WTC11 (cell line): ENCODE results near the gene ATG13. TPM values are rescaled to one million over a fixed set of nuclear protein-coding genes. Genes with fewer than 3 reads are reported as not detected.

ENCODE experiments used
- ATAC-seq: fragments of 200-7000 bp; cut with Tn5 transposase; 2 replicates; pipeline ENCODE4 v1.10.0; 2021; ENCODE audit warnings: mild to moderate bottlenecking, moderate library complexity
- CTCF ChIA-PET: fragments of 300-600 bp; sonication (Branson Sonifier 250); formaldehyde crosslinking; loops from one replicate; lab custom pipeline; 2021; ENCODE audit warnings: antibody characterized with exemption; lab: Charles Lee
- POLR2A ChIA-PET: fragments of 350-600 bp; sonication (Branson Sonifier 250); formaldehyde crosslinking; loops from one replicate; lab custom pipeline; 2021; ENCODE audit warnings: antibody characterized with exemption; lab: Charles Lee
- DNase-seq: peaks from one replicate; pipeline ENCODE4 v3.0.0; 2021; ENCODE audit warnings: low spot score
- H3K27ac Mint-ChIP-seq: 2 replicates; pipeline ENCODE4 v1.8.0; 2021; ENCODE audit warnings: mixed read lengths
- H3K27me3 Mint-ChIP-seq: 2 replicates; pipeline ENCODE4 v1.8.0; 2021; ENCODE audit warnings: low read depth, mild to moderate bottlenecking, moderate library complexity, mixed read lengths
- H3K36me3 Mint-ChIP-seq: 2 replicates; pipeline ENCODE4 v1.8.0; 2021; ENCODE audit warnings: mixed read lengths
- H3K4me1 Mint-ChIP-seq: 2 replicates; pipeline ENCODE4 v1.8.0; 2022; ENCODE audit warnings: mixed read lengths
- H3K4me3 Mint-ChIP-seq: 2 replicates; pipeline ENCODE4 v1.8.0; 2021; ENCODE audit warnings: mild to moderate bottlenecking, moderate library complexity, mixed read lengths
- H3K9me3 Mint-ChIP-seq: 2 replicates; pipeline ENCODE4 v1.8.0; 2021; ENCODE audit warnings: mixed read lengths
- CREM ChIP-seq: sonication (generic); formaldehyde crosslinking; IDR thresholded peaks from 2 replicates; pipeline ENCODE4 v1.8.1; 2022; ENCODE audit warnings: mild to moderate bottlenecking, missing genetic modification reagents, moderate library complexity
- ELF4 ChIP-seq: sonication (generic); formaldehyde crosslinking; IDR thresholded peaks from 2 replicates; pipeline ENCODE4 v1.8.1; 2022; ENCODE audit warnings: low read depth, mild to moderate bottlenecking, moderate library complexity, missing genetic modification reagents
- FOXP1 ChIP-seq: sonication (generic); formaldehyde crosslinking; IDR thresholded peaks from 2 replicates; pipeline ENCODE4 v1.8.0; 2022; ENCODE audit warnings: missing genetic modification reagents, mild to moderate bottlenecking, moderate library complexity, borderline replicate concordance
- GRHL2 ChIP-seq: fragments of 250-450 bp; sonication (Bioruptor Pico); IDR thresholded peaks from 2 replicates; pipeline ENCODE4 v1.8.0; 2022; ENCODE audit warnings: mild to moderate bottlenecking, moderate library complexity; ENCODE audit not compliant: insufficient replicate concordance, severe bottlenecking
- JUN ChIP-seq: sonication (generic); formaldehyde crosslinking; IDR thresholded peaks from 2 replicates; pipeline ENCODE4 v1.8.0; 2023; ENCODE audit warnings: mild to moderate bottlenecking, missing genetic modification reagents
- NFE2L1 ChIP-seq: sonication (generic); formaldehyde crosslinking; IDR thresholded peaks from 2 replicates; pipeline ENCODE4 v1.8.1; 2023; ENCODE audit warnings: missing genetic modification reagents
- PRRX2 ChIP-seq: fragments of 250-450 bp; sonication (Bioruptor Pico); IDR thresholded peaks from 2 replicates; pipeline ENCODE4 v1.8.0; 2021; ENCODE audit warnings: mild to moderate bottlenecking
- TEAD1 ChIP-seq: sonication (generic); formaldehyde crosslinking; IDR thresholded peaks from 2 replicates; pipeline ENCODE4 v1.8.0; 2022; ENCODE audit warnings: mild to moderate bottlenecking, missing genetic modification reagents
- TEAD4 ChIP-seq: sonication (generic); formaldehyde crosslinking; IDR thresholded peaks from 2 replicates; pipeline ENCODE4 v1.8.0; 2022; ENCODE audit warnings: mild to moderate bottlenecking, missing genetic modification reagents
- TP53 ChIP-seq: sonication (generic); formaldehyde crosslinking; IDR thresholded peaks from 2 replicates; pipeline ENCODE4 v1.8.1; 2023; ENCODE audit warnings: mild to moderate bottlenecking, missing genetic modification reagents
- ZNF219 ChIP-seq: sonication (generic); formaldehyde crosslinking; IDR thresholded peaks from 2 replicates; pipeline ENCODE4 v1.8.0; 2023; ENCODE audit warnings: missing genetic modification reagents, mild to moderate bottlenecking, borderline replicate concordance
- ZNF232 ChIP-seq: sonication (generic); formaldehyde crosslinking; IDR thresholded peaks from 2 replicates; pipeline ENCODE4 v1.8.0; 2022; ENCODE audit warnings: mild to moderate bottlenecking, missing genetic modification reagents
- ZNF317 ChIP-seq: sonication (generic); formaldehyde crosslinking; IDR thresholded peaks from 2 replicates; pipeline ENCODE4 v1.8.1; 2023; ENCODE audit warnings: low read depth, mild to moderate bottlenecking, moderate library complexity, missing genetic modification reagents, borderline replicate concordance
- ZNF671 ChIP-seq: fragments of 250-450 bp; sonication (Bioruptor Pico); IDR thresholded peaks from 2 replicates; pipeline ENCODE4 v1.8.0; 2021; ENCODE audit warnings: mild to moderate bottlenecking
- total RNA-seq: library from RNA; stranded (reverse); gene quantifications from 3 replicates; pipeline ENCODE4 v1.2.3, GENCODE V29; 2021
- TF ChIP-seq, protein P1 (sequence below): fragments of 250-450 bp; sonication (Bioruptor Pico); IDR thresholded peaks from 2 replicates; pipeline ENCODE4 v1.9.0; 2021; ENCODE audit warnings: mild to moderate bottlenecking, borderline replicate concordance
- TF ChIP-seq, protein P2 (sequence below): sonication (generic); formaldehyde crosslinking; IDR thresholded peaks from 2 replicates; pipeline ENCODE4 v1.8.1; 2023; ENCODE audit warnings: mild to moderate bottlenecking, missing genetic modification reagents, moderate library complexity
- TF ChIP-seq, protein P3 (sequence below): sonication (generic); formaldehyde crosslinking; IDR thresholded peaks from 2 replicates; pipeline ENCODE4 v1.8.1; 2023; ENCODE audit warnings: mild to moderate bottlenecking, missing genetic modification reagents
- TF ChIP-seq, protein P4 (sequence below): sonication (generic); formaldehyde crosslinking; IDR thresholded peaks from 2 replicates; pipeline ENCODE4 v1.8.0; 2022; ENCODE audit warnings: mild to moderate bottlenecking, missing genetic modification reagents
- TF ChIP-seq, protein P5 (sequence below): sonication (generic); formaldehyde crosslinking; IDR thresholded peaks from 2 replicates; pipeline ENCODE4 v1.8.1; 2023; ENCODE audit warnings: mild to moderate bottlenecking, missing genetic modification reagents, borderline replicate concordance
- TF ChIP-seq, protein P6 (sequence below): fragments of 250-450 bp; sonication (Bioruptor Pico); IDR thresholded peaks from 2 replicates; pipeline ENCODE4 v2.1.2; 2022; ENCODE audit warnings: mild to moderate bottlenecking, moderate library complexity
- TF ChIP-seq, protein P7 (sequence below): sonication (generic); formaldehyde crosslinking; IDR thresholded peaks from 2 replicates; pipeline ENCODE4 v1.8.1; 2023; ENCODE audit warnings: mild to moderate bottlenecking, missing genetic modification reagents

Gene ATG13
- total RNA-seq, 1 experiment from 2014 or later, result 85.4 TPM

DNA sequence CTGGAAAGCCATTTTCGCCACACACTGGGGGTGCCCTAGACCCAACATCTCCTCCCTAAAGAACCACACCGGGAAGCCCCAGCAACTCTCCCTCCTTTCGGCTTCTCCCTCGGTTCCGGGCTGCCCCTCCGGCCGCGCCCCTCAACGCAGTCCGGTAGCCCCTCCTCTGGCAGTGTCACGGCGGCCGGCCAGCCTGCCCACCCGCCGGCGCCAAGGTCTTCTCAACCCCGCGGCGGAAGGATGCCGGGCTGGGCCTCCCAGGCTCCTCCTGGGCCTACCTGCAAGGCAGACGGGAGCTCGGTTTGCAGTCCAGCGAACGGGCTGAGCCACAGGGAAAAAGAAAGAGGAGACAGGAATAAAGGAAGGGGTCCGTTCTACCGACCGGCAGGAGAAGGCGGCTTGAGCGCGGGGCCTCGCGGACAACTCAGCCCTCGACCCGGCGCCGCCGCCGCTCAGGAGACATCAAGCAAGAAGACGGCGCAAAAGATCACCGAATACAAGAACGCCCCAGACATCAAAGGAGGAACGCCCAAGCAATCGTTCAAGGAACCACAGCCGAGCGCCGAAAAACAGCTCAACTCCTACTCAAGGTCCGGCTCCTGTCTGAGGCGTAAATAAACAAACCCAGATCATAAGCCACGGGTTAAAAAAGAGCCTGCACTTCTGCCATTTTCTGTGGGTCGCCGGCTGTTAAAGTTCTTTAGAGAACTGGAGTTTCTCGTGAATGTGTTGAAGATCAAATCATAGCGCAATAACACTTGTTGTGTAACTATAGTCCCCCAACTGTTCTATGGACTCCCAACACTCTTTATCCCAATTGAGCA is 23.6 kb upstream of the ATG13 start, which contains the start of gene AMBRA1 (continued):
- TF ChIP-seq, protein P1, sequence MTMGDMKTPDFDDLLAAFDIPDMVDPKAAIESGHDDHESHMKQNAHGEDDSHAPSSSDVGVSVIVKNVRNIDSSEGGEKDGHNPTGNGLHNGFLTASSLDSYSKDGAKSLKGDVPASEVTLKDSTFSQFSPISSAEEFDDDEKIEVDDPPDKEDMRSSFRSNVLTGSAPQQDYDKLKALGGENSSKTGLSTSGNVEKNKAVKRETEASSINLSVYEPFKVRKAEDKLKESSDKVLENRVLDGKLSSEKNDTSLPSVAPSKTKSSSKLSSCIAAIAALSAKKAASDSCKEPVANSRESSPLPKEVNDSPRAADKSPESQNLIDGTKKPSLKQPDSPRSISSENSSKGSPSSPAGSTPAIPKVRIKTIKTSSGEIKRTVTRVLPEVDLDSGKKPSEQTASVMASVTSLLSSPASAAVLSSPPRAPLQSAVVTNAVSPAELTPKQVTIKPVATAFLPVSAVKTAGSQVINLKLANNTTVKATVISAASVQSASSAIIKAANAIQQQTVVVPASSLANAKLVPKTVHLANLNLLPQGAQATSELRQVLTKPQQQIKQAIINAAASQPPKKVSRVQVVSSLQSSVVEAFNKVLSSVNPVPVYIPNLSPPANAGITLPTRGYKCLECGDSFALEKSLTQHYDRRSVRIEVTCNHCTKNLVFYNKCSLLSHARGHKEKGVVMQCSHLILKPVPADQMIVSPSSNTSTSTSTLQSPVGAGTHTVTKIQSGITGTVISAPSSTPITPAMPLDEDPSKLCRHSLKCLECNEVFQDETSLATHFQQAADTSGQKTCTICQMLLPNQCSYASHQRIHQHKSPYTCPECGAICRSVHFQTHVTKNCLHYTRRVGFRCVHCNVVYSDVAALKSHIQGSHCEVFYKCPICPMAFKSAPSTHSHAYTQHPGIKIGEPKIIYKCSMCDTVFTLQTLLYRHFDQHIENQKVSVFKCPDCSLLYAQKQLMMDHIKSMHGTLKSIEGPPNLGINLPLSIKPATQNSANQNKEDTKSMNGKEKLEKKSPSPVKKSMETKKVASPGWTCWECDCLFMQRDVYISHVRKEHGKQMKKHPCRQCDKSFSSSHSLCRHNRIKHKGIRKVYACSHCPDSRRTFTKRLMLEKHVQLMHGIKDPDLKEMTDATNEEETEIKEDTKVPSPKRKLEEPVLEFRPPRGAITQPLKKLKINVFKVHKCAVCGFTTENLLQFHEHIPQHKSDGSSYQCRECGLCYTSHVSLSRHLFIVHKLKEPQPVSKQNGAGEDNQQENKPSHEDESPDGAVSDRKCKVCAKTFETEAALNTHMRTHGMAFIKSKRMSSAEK (CRISPR knock-in tag), result no peak
- TF ChIP-seq ZNF232 (peak; percentile 72; the same call in 1 of the 2 replicates), TEAD1 (CRISPR knock-in tag) (peak; percentile 64), JUN (CRISPR knock-in tag) (no peak), ZNF671 (CRISPR knock-in tag) (no peak), ZNF317 (CRISPR knock-in tag) (no peak; the same call in 1 of the 2 replicates), ZNF219 (CRISPR knock-in tag) (no peak), ELF4 (CRISPR knock-in tag) (no peak)
- TF ChIP-seq, protein P2, sequence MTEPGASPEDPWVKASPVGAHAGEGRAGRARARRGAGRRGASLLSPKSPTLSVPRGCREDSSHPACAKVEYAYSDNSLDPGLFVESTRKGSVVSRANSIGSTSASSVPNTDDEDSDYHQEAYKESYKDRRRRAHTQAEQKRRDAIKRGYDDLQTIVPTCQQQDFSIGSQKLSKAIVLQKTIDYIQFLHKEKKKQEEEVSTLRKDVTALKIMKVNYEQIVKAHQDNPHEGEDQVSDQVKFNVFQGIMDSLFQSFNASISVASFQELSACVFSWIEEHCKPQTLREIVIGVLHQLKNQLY (CRISPR knock-in tag), result no peak
- TF ChIP-seq, protein P3, sequence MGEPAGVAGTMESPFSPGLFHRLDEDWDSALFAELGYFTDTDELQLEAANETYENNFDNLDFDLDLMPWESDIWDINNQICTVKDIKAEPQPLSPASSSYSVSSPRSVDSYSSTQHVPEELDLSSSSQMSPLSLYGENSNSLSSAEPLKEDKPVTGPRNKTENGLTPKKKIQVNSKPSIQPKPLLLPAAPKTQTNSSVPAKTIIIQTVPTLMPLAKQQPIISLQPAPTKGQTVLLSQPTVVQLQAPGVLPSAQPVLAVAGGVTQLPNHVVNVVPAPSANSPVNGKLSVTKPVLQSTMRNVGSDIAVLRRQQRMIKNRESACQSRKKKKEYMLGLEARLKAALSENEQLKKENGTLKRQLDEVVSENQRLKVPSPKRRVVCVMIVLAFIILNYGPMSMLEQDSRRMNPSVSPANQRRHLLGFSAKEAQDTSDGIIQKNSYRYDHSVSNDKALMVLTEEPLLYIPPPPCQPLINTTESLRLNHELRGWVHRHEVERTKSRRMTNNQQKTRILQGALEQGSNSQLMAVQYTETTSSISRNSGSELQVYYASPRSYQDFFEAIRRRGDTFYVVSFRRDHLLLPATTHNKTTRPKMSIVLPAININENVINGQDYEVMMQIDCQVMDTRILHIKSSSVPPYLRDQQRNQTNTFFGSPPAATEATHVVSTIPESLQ (CRISPR knock-in tag), result no peak
- TF ChIP-seq, protein P4, sequence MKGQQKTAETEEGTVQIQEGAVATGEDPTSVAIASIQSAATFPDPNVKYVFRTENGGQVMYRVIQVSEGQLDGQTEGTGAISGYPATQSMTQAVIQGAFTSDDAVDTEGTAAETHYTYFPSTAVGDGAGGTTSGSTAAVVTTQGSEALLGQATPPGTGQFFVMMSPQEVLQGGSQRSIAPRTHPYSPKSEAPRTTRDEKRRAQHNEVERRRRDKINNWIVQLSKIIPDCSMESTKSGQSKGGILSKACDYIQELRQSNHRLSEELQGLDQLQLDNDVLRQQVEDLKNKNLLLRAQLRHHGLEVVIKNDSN (CRISPR knock-in tag), result 0 out of 2 replicates have a peak, but pooled peaks have one; percentile 39
- TF ChIP-seq, protein P5, sequence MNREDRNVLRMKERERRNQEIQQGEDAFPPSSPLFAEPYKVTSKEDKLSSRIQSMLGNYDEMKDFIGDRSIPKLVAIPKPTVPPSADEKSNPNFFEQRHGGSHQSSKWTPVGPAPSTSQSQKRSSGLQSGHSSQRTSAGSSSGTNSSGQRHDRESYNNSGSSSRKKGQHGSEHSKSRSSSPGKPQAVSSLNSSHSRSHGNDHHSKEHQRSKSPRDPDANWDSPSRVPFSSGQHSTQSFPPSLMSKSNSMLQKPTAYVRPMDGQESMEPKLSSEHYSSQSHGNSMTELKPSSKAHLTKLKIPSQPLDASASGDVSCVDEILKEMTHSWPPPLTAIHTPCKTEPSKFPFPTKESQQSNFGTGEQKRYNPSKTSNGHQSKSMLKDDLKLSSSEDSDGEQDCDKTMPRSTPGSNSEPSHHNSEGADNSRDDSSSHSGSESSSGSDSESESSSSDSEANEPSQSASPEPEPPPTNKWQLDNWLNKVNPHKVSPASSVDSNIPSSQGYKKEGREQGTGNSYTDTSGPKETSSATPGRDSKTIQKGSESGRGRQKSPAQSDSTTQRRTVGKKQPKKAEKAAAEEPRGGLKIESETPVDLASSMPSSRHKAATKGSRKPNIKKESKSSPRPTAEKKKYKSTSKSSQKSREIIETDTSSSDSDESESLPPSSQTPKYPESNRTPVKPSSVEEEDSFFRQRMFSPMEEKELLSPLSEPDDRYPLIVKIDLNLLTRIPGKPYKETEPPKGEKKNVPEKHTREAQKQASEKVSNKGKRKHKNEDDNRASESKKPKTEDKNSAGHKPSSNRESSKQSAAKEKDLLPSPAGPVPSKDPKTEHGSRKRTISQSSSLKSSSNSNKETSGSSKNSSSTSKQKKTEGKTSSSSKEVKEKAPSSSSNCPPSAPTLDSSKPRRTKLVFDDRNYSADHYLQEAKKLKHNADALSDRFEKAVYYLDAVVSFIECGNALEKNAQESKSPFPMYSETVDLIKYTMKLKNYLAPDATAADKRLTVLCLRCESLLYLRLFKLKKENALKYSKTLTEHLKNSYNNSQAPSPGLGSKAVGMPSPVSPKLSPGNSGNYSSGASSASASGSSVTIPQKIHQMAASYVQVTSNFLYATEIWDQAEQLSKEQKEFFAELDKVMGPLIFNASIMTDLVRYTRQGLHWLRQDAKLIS (CRISPR knock-in tag), result no peak

DNA sequence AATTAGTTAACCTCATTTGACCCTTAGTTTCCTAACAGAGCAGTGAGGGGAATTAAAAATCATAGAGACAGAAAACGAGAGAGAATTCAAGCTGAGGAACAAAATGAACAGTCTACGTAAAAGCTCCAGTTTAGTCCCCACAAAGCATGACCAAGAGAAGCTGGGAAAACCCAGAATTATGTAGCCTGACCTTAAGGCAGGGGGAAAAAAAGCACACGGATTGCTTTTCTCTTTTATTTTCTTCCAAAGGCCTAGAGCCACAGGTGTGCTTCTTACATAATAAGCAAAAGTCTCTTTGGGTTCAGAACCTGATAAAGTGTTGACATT is 23.0 kb upstream of the ATG13 start:
- Mint-ChIP-seq H3K27me3 (no peaks in the 10 kb centered on the region), H3K9me3 (no peaks in the 10 kb centered on the region), H3K27ac (peak overlapping the region; percentile 95), H3K4me1 (peaks cover 20% of the 10 kb centered on the region), H3K36me3 (no peaks in the 10 kb centered on the region), H3K4me3 (peak overlapping the region; percentile 95)
- DNase-seq (no peak), ATAC-seq (no peak)
- ChIA-PET POLR2A (interaction anchor here (0.9 kb wide), 1 partner anchor 211 kb away, joined by 4 read pairs; no protein-coding TSS in a partner anchor), CTCF (interaction anchor here (0.8 to 1.3 kb wide), 5 partner anchors 16 to 247 kb away, joined by 3 to 4 read pairs (median 4); partner anchors contain the start of gene DGKZ)
- no peak for TF ChIP-seq NFE2L1
- TF ChIP-seq, protein P6, sequence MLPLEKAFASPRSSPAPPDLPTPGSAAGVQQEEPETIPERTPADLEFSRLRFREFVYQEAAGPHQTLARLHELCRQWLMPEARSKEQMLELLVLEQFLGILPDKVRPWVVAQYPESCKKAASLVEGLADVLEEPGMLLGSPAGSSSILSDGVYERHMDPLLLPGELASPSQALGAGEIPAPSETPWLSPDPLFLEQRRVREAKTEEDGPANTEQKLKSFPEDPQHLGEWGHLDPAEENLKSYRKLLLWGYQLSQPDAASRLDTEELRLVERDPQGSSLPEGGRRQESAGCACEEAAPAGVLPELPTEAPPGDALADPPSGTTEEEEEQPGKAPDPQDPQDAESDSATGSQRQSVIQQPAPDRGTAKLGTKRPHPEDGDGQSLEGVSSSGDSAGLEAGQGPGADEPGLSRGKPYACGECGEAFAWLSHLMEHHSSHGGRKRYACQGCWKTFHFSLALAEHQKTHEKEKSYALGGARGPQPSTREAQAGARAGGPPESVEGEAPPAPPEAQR, result no peak
- TF ChIP-seq CREM, result no peak
- no peak for TF ChIP-seq FOXP1 (CRISPR knock-in tag)
- no peak for TF ChIP-seq TP53
- no peak for TF ChIP-seq PRRX2 (CRISPR knock-in tag)
- TF ChIP-seq TEAD4 (CRISPR knock-in tag), result no peak
- TF ChIP-seq, protein P7, sequence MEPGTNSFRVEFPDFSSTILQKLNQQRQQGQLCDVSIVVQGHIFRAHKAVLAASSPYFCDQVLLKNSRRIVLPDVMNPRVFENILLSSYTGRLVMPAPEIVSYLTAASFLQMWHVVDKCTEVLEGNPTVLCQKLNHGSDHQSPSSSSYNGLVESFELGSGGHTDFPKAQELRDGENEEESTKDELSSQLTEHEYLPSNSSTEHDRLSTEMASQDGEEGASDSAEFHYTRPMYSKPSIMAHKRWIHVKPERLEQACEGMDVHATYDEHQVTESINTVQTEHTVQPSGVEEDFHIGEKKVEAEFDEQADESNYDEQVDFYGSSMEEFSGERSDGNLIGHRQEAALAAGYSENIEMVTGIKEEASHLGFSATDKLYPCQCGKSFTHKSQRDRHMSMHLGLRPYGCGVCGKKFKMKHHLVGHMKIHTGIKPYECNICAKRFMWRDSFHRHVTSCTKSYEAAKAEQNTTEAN (CRISPR knock-in tag), result no peak
- TF ChIP-seq GRHL2 (CRISPR knock-in tag), result no peak
